ENCODE measurements around the gene GRIK4.
"Not testable (repeated sequence)": the region's sequence is repeated elsewhere in the genome, so short reads cannot be mapped to it uniquely, and the experiment has no call there.

Gene GRIK4

DNA sequence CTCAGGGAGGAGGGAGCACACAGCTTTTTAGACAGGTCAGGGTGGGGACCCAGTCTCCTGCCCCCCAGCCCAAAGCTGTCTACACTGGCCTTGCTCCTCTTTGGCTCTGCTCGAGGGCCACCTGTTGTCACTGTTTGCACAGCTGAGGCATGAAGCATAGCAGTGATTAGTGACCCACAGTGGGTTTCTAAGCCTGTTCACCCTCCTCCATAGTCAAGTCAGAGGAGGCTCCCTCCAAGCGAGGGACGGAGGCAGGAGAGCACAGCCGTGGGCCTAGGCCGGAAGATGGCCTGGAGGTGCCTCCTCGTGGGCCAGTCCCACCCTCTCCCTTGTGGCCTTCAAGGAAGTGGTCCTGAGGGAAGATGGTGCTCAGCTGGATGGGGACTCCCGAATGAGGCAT lies 241.1 kb downstream of the GRIK4 start:
- H3K9me2 ChIP-seq (ENCODE audit: low read depth, low read length) = no peaks in the 10 kb centered on the region
- no peaks in the 10 kb centered on the region for H3F3A ChIP-seq (ENCODE audit: insufficient read depth, low read length)
- H3K79me2 ChIP-seq (ENCODE audit: insufficient read depth, low read length) = no peaks in the 10 kb centered on the region
- H3K4me3 ChIP-seq (ENCODE audit: low read depth, low read length, poor library complexity, severe bottlenecking) = no peak overlapping the region
- H3K36me3 ChIP-seq (ENCODE audit: insufficient read depth, low read length) = no peaks in the 10 kb centered on the region
- H2AFZ ChIP-seq (ENCODE audit: low read length) = no peak overlapping the region
- no peak overlapping the region for H3K9ac ChIP-seq (ENCODE audit: low read length)
- no peak overlapping the region for H3K27ac ChIP-seq (ENCODE audit: low read depth, low read length, poor library complexity, severe bottlenecking)
- TF ChIP-seq, protein P1, sequence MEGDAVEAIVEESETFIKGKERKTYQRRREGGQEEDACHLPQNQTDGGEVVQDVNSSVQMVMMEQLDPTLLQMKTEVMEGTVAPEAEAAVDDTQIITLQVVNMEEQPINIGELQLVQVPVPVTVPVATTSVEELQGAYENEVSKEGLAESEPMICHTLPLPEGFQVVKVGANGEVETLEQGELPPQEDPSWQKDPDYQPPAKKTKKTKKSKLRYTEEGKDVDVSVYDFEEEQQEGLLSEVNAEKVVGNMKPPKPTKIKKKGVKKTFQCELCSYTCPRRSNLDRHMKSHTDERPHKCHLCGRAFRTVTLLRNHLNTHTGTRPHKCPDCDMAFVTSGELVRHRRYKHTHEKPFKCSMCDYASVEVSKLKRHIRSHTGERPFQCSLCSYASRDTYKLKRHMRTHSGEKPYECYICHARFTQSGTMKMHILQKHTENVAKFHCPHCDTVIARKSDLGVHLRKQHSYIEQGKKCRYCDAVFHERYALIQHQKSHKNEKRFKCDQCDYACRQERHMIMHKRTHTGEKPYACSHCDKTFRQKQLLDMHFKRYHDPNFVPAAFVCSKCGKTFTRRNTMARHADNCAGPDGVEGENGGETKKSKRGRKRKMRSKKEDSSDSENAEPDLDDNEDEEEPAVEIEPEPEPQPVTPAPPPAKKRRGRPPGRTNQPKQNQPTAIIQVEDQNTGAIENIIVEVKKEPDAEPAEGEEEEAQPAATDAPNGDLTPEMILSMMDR (IDR thresholded peaks at IDR 0.05; ENCODE audit: low read length) = no peak
- no peak for TF ChIP-seq EZH2 (IDR thresholded peaks at IDR 0.05; ENCODE audit: borderline replicate concordance, low read length)
- no peaks in the 10 kb centered on the region for H3K4me1 ChIP-seq (ENCODE audit: insufficient read depth, low read length, severe bottlenecking)
- no peaks in the 10 kb centered on the region for H3K9me3 ChIP-seq (ENCODE audit: low read length)
- H3K4me2 ChIP-seq (ENCODE audit: low read length) = no peak overlapping the region
- no peaks in the 10 kb centered on the region for H3K27me3 ChIP-seq (ENCODE audit: insufficient read depth, low read length)
- no peaks in the 10 kb centered on the region for H4K20me1 ChIP-seq (ENCODE audit: insufficient read depth, low read length)

DNA sequence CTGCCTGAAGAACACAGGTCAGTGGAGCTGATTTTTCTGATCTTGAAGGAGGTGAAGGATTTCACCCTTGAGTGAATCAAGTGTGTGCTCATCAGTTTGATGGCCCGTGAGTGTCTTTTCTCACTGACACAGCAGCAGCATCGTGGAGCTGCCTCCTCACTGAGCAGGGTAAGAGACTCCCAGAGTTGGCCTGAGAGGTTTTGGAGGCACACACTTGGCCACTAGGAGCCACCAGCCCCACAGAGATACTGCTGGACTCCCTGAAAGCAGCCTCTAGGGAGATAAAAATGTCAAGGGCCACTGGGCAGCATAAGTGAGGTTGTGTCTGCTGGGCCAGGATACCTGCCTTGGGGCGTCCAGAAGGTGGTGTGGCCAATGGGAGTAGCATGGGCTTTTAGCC lies 245.4 kb downstream of the GRIK4 start:
- H4K20me1 ChIP-seq (ENCODE audit: insufficient read depth, low read length) = no peaks in the 10 kb centered on the region
- H3K79me2 ChIP-seq (ENCODE audit: insufficient read depth, low read length) = no peaks in the 10 kb centered on the region
- TF ChIP-seq, protein P1 (IDR thresholded peaks at IDR 0.05; ENCODE audit: low read length) = no peak
- TF ChIP-seq EZH2 (IDR thresholded peaks at IDR 0.05; ENCODE audit: borderline replicate concordance, low read length) = no peak
- H3K9me2 ChIP-seq (ENCODE audit: low read depth, low read length) = no peaks in the 10 kb centered on the region
- H3K9me3 ChIP-seq (ENCODE audit: low read length) = no peaks in the 10 kb centered on the region
- H3K4me2 ChIP-seq (ENCODE audit: low read length) = no peak overlapping the region
- no peaks in the 10 kb centered on the region for H3K4me1 ChIP-seq (ENCODE audit: insufficient read depth, low read length, severe bottlenecking)
- no peak overlapping the region for H3K4me3 ChIP-seq (ENCODE audit: low read depth, low read length, poor library complexity, severe bottlenecking)
- no peak overlapping the region for H3K9ac ChIP-seq (ENCODE audit: low read length)
- H3K27me3 ChIP-seq (ENCODE audit: insufficient read depth, low read length) = no peaks in the 10 kb centered on the region
- no peak overlapping the region for H2AFZ ChIP-seq (ENCODE audit: low read length)
- no peak overlapping the region for H3K27ac ChIP-seq (ENCODE audit: low read depth, low read length, poor library complexity, severe bottlenecking)
- no peaks in the 10 kb centered on the region for H3F3A ChIP-seq (ENCODE audit: insufficient read depth, low read length)
- no peaks in the 10 kb centered on the region for H3K36me3 ChIP-seq (ENCODE audit: insufficient read depth, low read length)

DNA sequence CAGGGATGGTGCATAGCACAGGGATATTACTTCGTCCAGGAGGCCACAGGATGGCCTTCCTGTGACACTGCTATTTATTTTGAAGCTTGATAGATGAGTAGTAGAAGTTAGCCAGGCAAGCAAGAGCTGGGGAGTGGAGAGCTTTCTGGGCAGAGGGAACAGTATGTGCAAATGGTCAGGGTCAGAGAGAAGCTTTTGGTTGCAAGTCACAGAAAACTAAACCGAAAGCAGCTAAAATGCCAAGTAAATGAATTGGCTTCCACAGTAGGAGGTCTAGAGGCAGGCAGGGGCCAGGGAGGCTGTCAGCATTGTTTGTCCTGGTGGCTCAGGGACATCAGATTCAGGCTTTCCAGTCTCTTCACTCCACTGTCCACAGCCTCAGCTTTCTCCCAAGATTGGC lies 247.5 kb downstream of the GRIK4 start:
- TF ChIP-seq, protein P1 (IDR thresholded peaks at IDR 0.05; ENCODE audit: low read length) = no peak
- TF ChIP-seq EZH2 (IDR thresholded peaks at IDR 0.05; ENCODE audit: borderline replicate concordance, low read length) = no peak
- Histone ChIP-seq H3K36me3 (ENCODE audit: insufficient read depth, low read length) (no peaks in the 10 kb centered on the region), H2AFZ (ENCODE audit: low read length) (no peak overlapping the region), H3F3A (ENCODE audit: insufficient read depth, low read length) (no peaks in the 10 kb centered on the region), H4K20me1 (ENCODE audit: insufficient read depth, low read length) (no peaks in the 10 kb centered on the region), H3K4me1 (ENCODE audit: insufficient read depth, low read length, severe bottlenecking) (no peaks in the 10 kb centered on the region), H3K9me3 (ENCODE audit: low read length) (no peaks in the 10 kb centered on the region), H3K9ac (ENCODE audit: low read length) (no peak overlapping the region), H3K27ac (ENCODE audit: low read depth, low read length, poor library complexity, severe bottlenecking) (no peak overlapping the region), H3K4me2 (ENCODE audit: low read length) (no peak overlapping the region), H3K79me2 (ENCODE audit: insufficient read depth, low read length) (no peaks in the 10 kb centered on the region), H3K9me2 (ENCODE audit: low read depth, low read length) (no peaks in the 10 kb centered on the region), H3K27me3 (ENCODE audit: insufficient read depth, low read length) (no peaks in the 10 kb centered on the region), H3K4me3 (ENCODE audit: low read depth, low read length, poor library complexity, severe bottlenecking) (no peak overlapping the region)

DNA sequence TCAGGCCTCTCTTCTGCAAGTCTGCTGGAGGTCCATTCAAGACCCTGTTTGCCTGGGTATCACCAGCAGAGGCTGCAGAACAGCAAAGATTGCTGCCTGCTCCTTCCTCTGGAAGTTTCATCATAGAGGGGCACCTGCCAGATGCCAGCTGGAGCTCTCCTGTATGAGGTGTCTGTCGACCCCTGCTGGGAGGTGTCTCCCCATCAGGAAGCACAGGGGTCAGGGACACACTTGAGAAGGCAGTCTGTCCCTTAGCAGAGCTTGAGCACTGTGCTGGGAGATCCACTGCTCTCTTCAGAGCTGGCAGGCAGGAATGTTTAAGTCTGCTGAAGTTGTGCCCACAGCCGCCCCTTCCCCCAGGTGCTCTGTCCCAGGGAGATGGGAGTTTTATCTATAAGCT lies 254.2 kb downstream of the GRIK4 start:
- not testable (repeated sequence) for H3K9me2 ChIP-seq (ENCODE audit: low read depth, low read length); H3K79me2 ChIP-seq (ENCODE audit: insufficient read depth, low read length); H3K27me3 ChIP-seq (ENCODE audit: insufficient read depth, low read length)

More for the DNA sequence above, 254.2 kb downstream of the GRIK4 start:
- not testable (repeated sequence) for H3K4me3 ChIP-seq (ENCODE audit: low read depth, low read length, poor library complexity, severe bottlenecking); H3K9me3 ChIP-seq (ENCODE audit: low read length); H3K27ac ChIP-seq (ENCODE audit: low read depth, low read length, poor library complexity, severe bottlenecking); H3K9ac ChIP-seq (ENCODE audit: low read length); H3K4me1 ChIP-seq (ENCODE audit: insufficient read depth, low read length, severe bottlenecking); H3F3A ChIP-seq (ENCODE audit: insufficient read depth, low read length); H2AFZ ChIP-seq (ENCODE audit: low read length); H3K4me2 ChIP-seq (ENCODE audit: low read length); H4K20me1 ChIP-seq (ENCODE audit: insufficient read depth, low read length); H3K36me3 ChIP-seq (ENCODE audit: insufficient read depth, low read length)

All from OCI-LY1 (cell line).